ENCODE data around the gene FUT7. TPM values are rescaled to one million over a fixed set of nuclear protein-coding genes. Genes with fewer than 3 reads are reported as not detected.
A peak's percentile ranks its signal among the peaks of the same experiment; 100 is the strongest.

Gene FUT7
- polyA plus RNA-seq, 3 donors = 6.1 to 13.4 (median 10.5) TPM

DNA sequence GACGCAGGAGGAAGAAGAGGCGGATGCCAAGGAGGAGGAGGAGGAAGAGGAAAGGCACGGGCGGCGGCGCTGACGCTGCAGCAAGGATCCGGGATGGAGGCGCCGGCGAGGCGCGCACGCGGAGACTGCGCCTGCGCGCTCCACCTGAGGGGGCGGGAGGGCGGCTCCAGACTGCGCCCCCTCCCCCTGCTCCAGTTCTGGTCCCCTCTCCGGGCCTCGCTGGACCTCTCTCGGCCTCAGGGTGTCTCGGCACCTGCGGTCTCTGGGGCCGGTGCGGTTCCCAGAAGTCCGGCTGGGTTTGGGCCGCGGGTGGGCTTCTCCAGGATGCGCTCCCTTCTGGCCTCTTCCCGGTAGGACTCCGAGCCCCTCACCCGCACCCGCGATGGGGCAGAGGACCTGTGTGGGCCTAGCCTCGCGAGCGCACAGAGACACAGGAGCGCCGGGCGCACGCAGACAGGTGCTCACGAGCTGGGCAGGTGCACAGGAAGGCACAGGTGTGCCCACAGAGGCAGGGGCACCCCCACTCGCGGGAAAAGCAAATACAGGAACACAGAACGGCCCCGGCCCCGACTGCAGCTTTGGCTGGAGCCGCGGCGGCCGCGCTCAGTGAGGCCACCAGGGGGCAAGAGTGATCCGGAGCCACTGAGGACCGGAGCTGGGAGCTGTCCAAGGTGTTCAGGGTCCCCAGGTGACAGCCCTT is 14.3 kb upstream of the FUT7 start, which contains the start of gene NPDC1:
TSS of gene NPDC1 (minus strand) at position 90 of the 700 bp plus-strand sequence. CDS start 188 bp downstream, outside the sequence.
- intact Hi-C loops (cut with micrococcal nuclease) = no loop called here
- Histone ChIP-seq H3K36me3 (replicated peaks in 1 of 2; ENCODE audit: control insufficient read depth in 1 of 2, insufficient read depth in 2 of 2, low read length in 2 of 2) (no peaks in the 10 kb centered on the region), H3K27me3 (ENCODE audit: control insufficient read depth in 2 of 2, insufficient read depth in 2 of 2, low read length in 2 of 2) (peaks cover 23 to 74% of the 10 kb centered on the region in 2 donors), H3K9ac (ENCODE audit: insufficient read depth, low read length, poor library complexity, severe bottlenecking) (no peak within 1 kb of the TSS), H2AFZ (ENCODE audit: insufficient read depth, low read depth, low read length, poor library complexity, severe bottlenecking) (peak within 1 kb of the TSS; percentile 50), H3K4me2 (replicated peaks; ENCODE audit: extremely low read depth, low read length, poor library complexity, severe bottlenecking) (peak within 1 kb of the TSS; percentile 76), H3K4me1 (ENCODE audit: control insufficient read depth in 1 of 2, insufficient read depth in 2 of 2, low read length in 2 of 2) (peaks cover 18 to 30% of the 10 kb centered on the region in 2 donors), H3K79me2 (ENCODE audit: insufficient read depth, low read length) (no peaks in the 10 kb centered on the region), H4K20me1 (ENCODE audit: insufficient read depth, low read length) (peaks cover 10% of the 10 kb centered on the region), H3K4me3 (replicated peaks in 1 of 3; ENCODE audit: low read depth in 2 of 3, low read length in 3 of 3) (peak within 1 kb of the TSS; percentile 2 to 66 (median 7)), H3K27ac (ENCODE audit: low read depth in 1 of 2, low read length in 2 of 2) (no peak within 1 kb of the TSS), H3K9me3 (replicated peaks in 1 of 2; ENCODE audit: control insufficient read depth in 1 of 2, insufficient read depth in 1 of 2, low read length in 2 of 2) (peaks cover 0 to 13% of the 10 kb centered on the region in 2 donors)
- Mint-ChIP-seq H3K4me3 (peak within 1 kb of the TSS; percentile 52 to 85), H3K27ac (peak within 1 kb of the TSS in 1 of 7 donors; percentile 18), H3K4me1 (peaks cover 13% of the 10 kb centered on the region), H3K27me3 (ENCODE audit: low read depth in 3 of 3) (peaks cover 63 to 79% (median 78%) of the 10 kb centered on the region in 3 donors), H3K36me3 (peaks cover 1 to 4% of the 10 kb centered on the region in 2 donors), H3K9me3 (peaks cover 0 to 10% (median 2%) of the 10 kb centered on the region in 7 donors)
- peak; percentile 56 to 68 (median 65) for DNase-seq
- TF ChIP-seq, protein P1, sequence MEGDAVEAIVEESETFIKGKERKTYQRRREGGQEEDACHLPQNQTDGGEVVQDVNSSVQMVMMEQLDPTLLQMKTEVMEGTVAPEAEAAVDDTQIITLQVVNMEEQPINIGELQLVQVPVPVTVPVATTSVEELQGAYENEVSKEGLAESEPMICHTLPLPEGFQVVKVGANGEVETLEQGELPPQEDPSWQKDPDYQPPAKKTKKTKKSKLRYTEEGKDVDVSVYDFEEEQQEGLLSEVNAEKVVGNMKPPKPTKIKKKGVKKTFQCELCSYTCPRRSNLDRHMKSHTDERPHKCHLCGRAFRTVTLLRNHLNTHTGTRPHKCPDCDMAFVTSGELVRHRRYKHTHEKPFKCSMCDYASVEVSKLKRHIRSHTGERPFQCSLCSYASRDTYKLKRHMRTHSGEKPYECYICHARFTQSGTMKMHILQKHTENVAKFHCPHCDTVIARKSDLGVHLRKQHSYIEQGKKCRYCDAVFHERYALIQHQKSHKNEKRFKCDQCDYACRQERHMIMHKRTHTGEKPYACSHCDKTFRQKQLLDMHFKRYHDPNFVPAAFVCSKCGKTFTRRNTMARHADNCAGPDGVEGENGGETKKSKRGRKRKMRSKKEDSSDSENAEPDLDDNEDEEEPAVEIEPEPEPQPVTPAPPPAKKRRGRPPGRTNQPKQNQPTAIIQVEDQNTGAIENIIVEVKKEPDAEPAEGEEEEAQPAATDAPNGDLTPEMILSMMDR (IDR thresholded peaks at IDR 0.05) = peak; percentile 99
- under 1% methylated on average over 56 of the region's 57 CpGs for WGBS (ENCODE audit: insufficient coverage)

DNA sequence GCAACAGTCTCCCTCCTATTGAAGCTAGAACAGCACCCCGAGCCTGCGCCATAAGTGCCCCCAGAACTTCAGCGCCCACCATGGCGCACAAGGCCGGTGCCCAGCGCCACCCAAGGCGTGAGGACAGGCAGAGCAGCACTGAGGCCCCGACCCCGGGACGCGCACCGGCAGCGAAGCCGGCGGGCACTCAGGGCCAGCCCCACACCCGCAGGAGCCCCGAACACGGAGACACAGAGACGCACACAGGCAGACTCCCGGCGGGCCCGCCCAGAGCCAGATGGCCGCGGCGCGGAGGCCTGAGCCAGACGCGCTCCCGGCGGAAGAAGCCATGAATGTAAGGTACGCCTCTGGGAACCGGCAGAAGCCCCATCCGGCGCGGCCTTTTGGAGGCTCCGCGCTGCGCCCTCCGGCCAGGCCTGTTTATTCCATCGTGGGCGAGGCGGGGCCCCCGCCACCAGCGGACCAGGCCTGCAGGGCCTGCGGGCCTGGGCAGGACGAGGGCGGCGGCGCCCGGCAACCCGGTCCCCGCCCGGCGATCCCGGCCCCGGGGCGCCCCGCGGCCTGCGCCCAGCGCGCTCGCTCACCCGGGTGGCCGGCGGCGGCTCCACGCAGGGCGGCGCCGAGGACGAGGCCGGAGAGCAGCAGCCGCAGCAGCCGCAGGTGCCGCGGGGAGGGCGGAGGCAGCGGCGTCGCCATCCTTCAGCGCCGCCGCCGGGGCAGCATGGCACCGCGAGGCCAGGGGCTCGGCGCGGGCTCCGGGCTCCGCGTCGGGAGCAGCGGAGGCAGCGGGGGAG is 13.6 kb upstream of the FUT7 start:
- H3K27me3 Mint-ChIP-seq (ENCODE audit: low read depth in 3 of 3) = peaks cover 61 to 74% (median 72%) of the 10 kb centered on the region in 3 donors
- peaks cover 10% of the 10 kb centered on the region for H4K20me1 ChIP-seq (ENCODE audit: insufficient read depth, low read length)
- DNase-seq = no peak
- H3K9ac ChIP-seq (ENCODE audit: insufficient read depth, low read length, poor library complexity, severe bottlenecking) = no peak overlapping the region
- H2AFZ ChIP-seq (ENCODE audit: insufficient read depth, low read depth, low read length, poor library complexity, severe bottlenecking) = peak overlapping the region; percentile 50
- no peak overlapping the region for H3K27ac Mint-ChIP-seq
- no peaks in the 10 kb centered on the region for H3K79me2 ChIP-seq (ENCODE audit: insufficient read depth, low read length)
- peaks cover 1 to 4% of the 10 kb centered on the region in 2 donors for H3K36me3 Mint-ChIP-seq
- peaks cover 18 to 30% of the 10 kb centered on the region in 2 donors for H3K4me1 ChIP-seq (ENCODE audit: control insufficient read depth in 1 of 2, insufficient read depth in 2 of 2, low read length in 2 of 2)
- intact Hi-C loops (cut with micrococcal nuclease) = no loop called here
- WGBS (ENCODE audit: insufficient coverage) = 2% methylated on average over 96 of the region's 96 CpGs
- peak overlapping the region; percentile 76 for H3K4me2 ChIP-seq (replicated peaks; ENCODE audit: extremely low read depth, low read length, poor library complexity, severe bottlenecking)
- no peaks in the 10 kb centered on the region for H3K36me3 ChIP-seq (replicated peaks in 1 of 2; ENCODE audit: control insufficient read depth in 1 of 2, insufficient read depth in 2 of 2, low read length in 2 of 2)
- H3K4me3 ChIP-seq (replicated peaks in 1 of 3; ENCODE audit: low read depth in 2 of 3, low read length in 3 of 3) = peak overlapping the region in 2 of 3 experiments; percentile 7 to 66
- peak overlapping the region; percentile 52 to 85 for H3K4me3 Mint-ChIP-seq
- H3K9me3 Mint-ChIP-seq = peaks cover 0 to 10% (median 2%) of the 10 kb centered on the region in 7 donors
- no peak overlapping the region for H3K27ac ChIP-seq (ENCODE audit: low read depth in 1 of 2, low read length in 2 of 2)
- H3K4me1 Mint-ChIP-seq = peaks cover 13% of the 10 kb centered on the region
- TF ChIP-seq, protein P1 (IDR thresholded peaks at IDR 0.05) = no peak
- peaks cover 23 to 69% of the 10 kb centered on the region in 2 donors for H3K27me3 ChIP-seq (ENCODE audit: control insufficient read depth in 2 of 2, insufficient read depth in 2 of 2, low read length in 2 of 2)
- peaks cover 0 to 13% of the 10 kb centered on the region in 2 donors for H3K9me3 ChIP-seq (replicated peaks in 1 of 2; ENCODE audit: control insufficient read depth in 1 of 2, insufficient read depth in 1 of 2, low read length in 2 of 2)

Measured in CD14-positive monocyte (primary cell).